BJ (cell line): ENCODE measurements around the gene GRM2. TPM values are rescaled to one million over a fixed set of nuclear protein-coding genes. Genes with fewer than 3 reads are reported as not detected.
"Not testable (repeated sequence)": the region's sequence is repeated elsewhere in the genome, so short reads cannot be mapped to it uniquely, and the experiment has no call there.

ENCODE experiments used
- CTCF ChIA-PET: fragments of 350-600 bp; formaldehyde crosslinking; extraction: SDS; loops from one replicate; lab custom pipeline; 2021; ENCODE audit warnings: antibody characterized with exemption, inconsistent platforms; lab: Yijun Ruan, JAX
- POLR2A ChIA-PET: fragments of 300-600 bp; sonication (Branson Sonifier 250); formaldehyde crosslinking; extraction: SDS; loops from one replicate; lab custom pipeline; 2021; ENCODE audit warnings: antibody characterized with exemption; lab: Charles Lee
- DNase-seq: peaks from one replicate; pipeline ENCODE4 v3.0.0-alpha.2; 2011; ENCODE audit warnings: low read depth
- H3K27me3 ChIP-seq: 2 replicates; pipeline ENCODE4 v1.6.0; 2011; ENCODE audit warnings: low read length; ENCODE audit not compliant: control insufficient read depth, insufficient read depth
- H3K36me3 ChIP-seq: 2 replicates; pipeline ENCODE4 v1.5.1; 2011; ENCODE audit warnings: low read length; ENCODE audit not compliant: control insufficient read depth, insufficient read depth
- H3K4me3 ChIP-seq: 2 replicates; pipeline ENCODE4 v1.5.1; 2011; ENCODE audit warnings: low read depth, mild to moderate bottlenecking, control low read depth, low read length
- polyA plus RNA-seq: library from polyadenylated mRNA; depleted of rRNA; stranded (reverse); fragments of >200 nt; gene quantifications from 2 replicates; pipeline ENCODE4 v1.2.3, GENCODE V29; 2011
- TF ChIP-seq, protein P1 (sequence below): IDR thresholded peaks from 2 replicates; pipeline ENCODE4 v1.5.1; 2011; ENCODE audit warnings: low read depth, mild to moderate bottlenecking, control low read depth, inconsistent platforms, low read length, moderate library complexity; ENCODE audit not compliant: insufficient read depth

Gene GRM2
- polyA plus RNA-seq, 1 experiment = 0.09 TPM

DNA sequence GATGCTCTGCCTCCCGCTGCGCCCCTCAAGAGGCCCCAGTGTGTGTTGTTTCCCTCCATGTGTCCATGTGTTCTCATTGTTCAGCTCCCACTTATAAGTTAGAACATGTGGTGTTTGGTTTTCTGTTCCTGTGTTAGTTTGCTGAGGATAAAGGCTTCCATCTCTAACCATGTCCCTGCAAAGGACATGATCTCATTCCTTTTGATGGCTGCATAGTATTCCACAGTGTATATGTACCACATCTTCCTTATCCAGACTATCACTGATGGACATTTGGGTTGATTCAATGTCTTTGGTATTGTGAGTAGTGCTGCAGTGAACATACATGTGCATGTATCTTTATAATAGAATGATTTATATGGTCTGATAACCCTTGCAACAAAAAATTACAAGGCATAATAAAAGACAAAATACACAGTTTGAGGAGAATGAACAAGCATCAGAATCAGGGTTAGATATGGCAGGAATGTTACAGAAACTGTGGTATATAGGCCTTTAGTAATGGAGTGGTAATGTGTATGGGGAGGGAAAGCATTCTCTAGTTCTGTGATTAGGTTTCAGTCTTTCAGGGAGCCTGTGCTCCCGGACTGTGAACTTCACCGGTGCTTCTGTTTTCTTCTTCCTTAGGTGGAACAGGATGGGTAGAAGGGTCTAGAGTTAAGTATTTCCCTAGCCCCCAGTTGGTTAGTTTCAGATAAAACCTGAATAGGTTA lies 27.1 kb downstream of the GRM2 start:
- H3K36me3 ChIP-seq = no peaks in the 10 kb centered on the region
- peaks cover 3% of the 10 kb centered on the region; the same call in 1 of the 2 replicates for H3K27me3 ChIP-seq
- CTCF ChIA-PET = interaction anchor here (1.3 kb wide), 1 partner anchor 15 kb away, joined by 6 read pairs; no protein-coding TSS in a partner anchor

DNA sequence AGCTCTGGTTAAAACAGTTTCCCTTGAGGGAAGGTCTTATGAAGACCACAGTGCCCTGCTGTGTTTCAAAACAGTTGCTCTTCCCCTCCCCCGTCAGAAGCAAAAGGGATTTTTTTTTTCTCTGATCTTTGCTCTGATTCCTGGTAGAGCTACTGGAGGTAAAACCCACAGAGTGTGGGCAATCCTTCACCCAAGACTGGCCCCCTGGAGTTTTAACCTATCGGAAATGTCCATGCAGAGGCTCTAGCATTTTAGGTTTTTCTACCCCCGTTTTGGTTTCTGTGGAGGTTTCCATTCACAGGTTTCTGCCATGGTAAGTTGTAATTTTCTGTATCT lies 27.7 kb downstream of the GRM2 start:
- Histone ChIP-seq H3K36me3 (no peaks in the 10 kb centered on the region), H3K4me3 (no peak overlapping the region), H3K27me3 (peaks cover 3% of the 10 kb centered on the region; the same call in 1 of the 2 replicates)
- TF ChIP-seq, protein P1, sequence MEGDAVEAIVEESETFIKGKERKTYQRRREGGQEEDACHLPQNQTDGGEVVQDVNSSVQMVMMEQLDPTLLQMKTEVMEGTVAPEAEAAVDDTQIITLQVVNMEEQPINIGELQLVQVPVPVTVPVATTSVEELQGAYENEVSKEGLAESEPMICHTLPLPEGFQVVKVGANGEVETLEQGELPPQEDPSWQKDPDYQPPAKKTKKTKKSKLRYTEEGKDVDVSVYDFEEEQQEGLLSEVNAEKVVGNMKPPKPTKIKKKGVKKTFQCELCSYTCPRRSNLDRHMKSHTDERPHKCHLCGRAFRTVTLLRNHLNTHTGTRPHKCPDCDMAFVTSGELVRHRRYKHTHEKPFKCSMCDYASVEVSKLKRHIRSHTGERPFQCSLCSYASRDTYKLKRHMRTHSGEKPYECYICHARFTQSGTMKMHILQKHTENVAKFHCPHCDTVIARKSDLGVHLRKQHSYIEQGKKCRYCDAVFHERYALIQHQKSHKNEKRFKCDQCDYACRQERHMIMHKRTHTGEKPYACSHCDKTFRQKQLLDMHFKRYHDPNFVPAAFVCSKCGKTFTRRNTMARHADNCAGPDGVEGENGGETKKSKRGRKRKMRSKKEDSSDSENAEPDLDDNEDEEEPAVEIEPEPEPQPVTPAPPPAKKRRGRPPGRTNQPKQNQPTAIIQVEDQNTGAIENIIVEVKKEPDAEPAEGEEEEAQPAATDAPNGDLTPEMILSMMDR = no peak
- DNase-seq = no peak
- ChIA-PET CTCF (interaction anchor here (0.7 to 1.3 kb wide), 2 partner anchors 15 to 1258 kb away, joined by 3 to 6 read pairs; no protein-coding TSS in a partner anchor), POLR2A (no interaction called here)

More for the DNA sequence above, 27.1 kb downstream of the GRM2 start:
- TF ChIP-seq, protein P1 = no peak
- H3K4me3 ChIP-seq = no peak overlapping the region
- POLR2A ChIA-PET = no interaction called here
- DNase-seq = no peak

- Histone ChIP-seq H3K36me3 (no peaks in the 10 kb centered on the region), H3K4me3 (no peak overlapping the region), H3K27me3 (peaks cover 1% of the 10 kb centered on the region; the same call in 1 of the 2 replicates)
- ChIA-PET POLR2A (no interaction called here), CTCF (interaction anchor here (0.7 to 1.3 kb wide), 2 partner anchors 16 to 1258 kb away, joined by 3 to 6 read pairs; no protein-coding TSS in a partner anchor)
- TF ChIP-seq, protein P1 = no peak
- DNase-seq = no peak
These were observed 28.2 kb downstream of the GRM2 start for GRCh38 chr3:51735039-51735438.

DNA sequence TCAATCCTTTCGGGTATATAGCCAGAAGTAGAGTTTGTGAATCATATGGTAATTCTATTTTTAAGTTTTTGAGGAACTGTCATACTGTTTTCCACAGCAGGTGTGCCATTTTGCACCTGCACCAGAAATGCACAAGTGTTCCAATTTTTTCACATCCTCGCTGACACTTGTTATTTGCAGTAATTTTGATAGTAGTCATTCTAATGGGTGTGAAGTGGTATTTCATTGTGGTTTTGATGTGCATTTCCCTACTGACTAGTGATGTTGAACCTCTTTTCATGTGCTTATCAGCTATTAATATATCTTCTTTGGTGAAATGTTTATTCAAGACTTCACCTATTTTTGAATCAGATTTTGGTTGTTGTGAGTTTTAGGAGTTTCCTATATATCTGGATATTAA lies 29.1 kb downstream of the GRM2 start:
- ChIA-PET CTCF (no interaction called here), POLR2A (no interaction called here)

DNA sequence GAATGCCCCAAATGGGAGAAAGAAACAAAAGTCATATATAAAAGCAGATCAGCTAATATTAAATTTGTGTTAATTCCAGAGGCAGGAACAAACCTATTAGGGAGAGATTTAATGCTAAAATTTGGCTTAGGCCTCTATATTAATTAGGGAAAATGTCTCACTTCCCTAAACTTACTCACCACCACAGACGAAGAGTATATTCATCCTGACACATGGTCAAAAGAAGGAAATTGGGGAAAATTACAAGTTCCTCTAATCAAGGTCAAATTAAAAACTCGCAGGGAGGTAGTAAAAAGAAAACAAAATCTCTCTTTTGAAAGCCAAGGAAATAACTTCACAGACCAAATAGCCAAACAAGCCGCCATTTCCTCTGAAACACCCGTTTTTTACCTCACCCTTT lies 32.2 kb downstream of the GRM2 start:
- TF ChIP-seq, protein P1 = no peak
- ChIA-PET POLR2A (no interaction called here), CTCF (no interaction called here)
- Histone ChIP-seq H3K4me3 (no peak overlapping the region), H3K27me3 (peaks cover 1% of the 10 kb centered on the region; the same call in 1 of the 2 replicates), H3K36me3 (no peaks in the 10 kb centered on the region)
- no peak for DNase-seq

More for the DNA sequence above, 29.1 kb downstream of the GRM2 start:
- DNase-seq = no peak
- TF ChIP-seq, protein P1 = no peak
- Histone ChIP-seq H3K4me3 (no peak overlapping the region), H3K27me3 (peaks cover 1% of the 10 kb centered on the region; the same call in 1 of the 2 replicates), H3K36me3 (no peaks in the 10 kb centered on the region)

DNA sequence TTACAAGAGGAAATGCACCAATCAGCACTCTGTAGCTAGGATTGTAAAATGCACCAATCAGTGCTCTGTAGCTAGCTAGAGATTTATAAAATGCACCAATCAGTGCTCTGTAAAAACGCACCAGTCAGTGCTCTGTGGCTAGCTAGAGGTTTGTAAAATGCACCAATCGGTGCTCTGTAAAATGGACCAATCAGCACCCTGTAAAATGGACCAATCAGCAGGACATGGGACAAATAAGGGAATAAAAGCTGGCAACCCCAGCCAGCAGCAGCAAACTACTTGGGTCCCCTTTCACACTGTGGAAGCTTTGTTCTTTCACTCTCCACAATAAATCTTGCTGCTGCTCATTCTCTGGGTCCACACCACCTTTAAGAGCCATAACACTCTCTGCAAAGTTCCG lies 35.5 kb downstream of the GRM2 start:
- DNase-seq, POLR2A ChIA-PET, H3K36me3 ChIP-seq, CTCF ChIA-PET, H3K4me3 ChIP-seq, H3K27me3 ChIP-seq: not testable (repeated sequence)

DNA sequence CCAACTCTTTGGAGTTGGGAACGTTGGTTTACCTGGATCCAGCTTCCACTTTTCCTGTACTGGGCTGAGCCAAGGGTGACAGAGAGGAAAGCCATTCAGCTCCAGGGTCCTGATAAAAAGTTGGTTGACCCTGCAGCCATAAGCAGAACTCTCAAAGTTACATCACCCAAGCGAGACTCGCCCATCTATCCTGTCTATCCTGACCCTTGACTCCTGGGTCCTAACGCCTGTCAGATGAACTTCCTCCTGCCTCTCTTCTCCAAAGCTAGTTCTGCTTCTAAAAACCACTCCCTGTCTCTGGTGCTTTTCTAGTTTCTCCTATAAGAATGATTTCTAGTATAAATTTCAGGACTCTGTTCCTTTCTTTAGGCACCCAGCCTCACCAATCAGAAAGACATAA lies 36.1 kb downstream of the GRM2 start:
- H3K27me3 ChIP-seq, H3K36me3 ChIP-seq, H3K4me3 ChIP-seq, POLR2A ChIA-PET, CTCF ChIA-PET, DNase-seq: not testable (repeated sequence)
